ENCODE results near the gene HMHB1.

HMHB1 gene

GRCh38 chr5:143812085-143812705, at the start of gene HMHB1:
TSS of gene HMHB1 (plus strand) at chr5:143812161.
- H3K27me3 ChIP-seq (ENCODE audit: control insufficient read depth, insufficient read depth, low read length) = no peaks in the 10 kb centered on the region
- H3K36me3 ChIP-seq (ENCODE audit: control insufficient read depth, low read depth, low read length) = no peaks in the 10 kb centered on the region
- H3K4me1 ChIP-seq (ENCODE audit: control insufficient read depth, low read depth, low read length) = no peaks in the 10 kb centered on the region
- H3K9me3 ChIP-seq (ENCODE audit: control insufficient read depth, low read depth, low read length) = no peaks in the 10 kb centered on the region
- no peak within 1 kb of the TSS for H3K27ac ChIP-seq (ENCODE audit: low read length)
- H3K9ac ChIP-seq (ENCODE audit: low read length) = no peak within 1 kb of the TSS
- H3K4me3 ChIP-seq (ENCODE audit: low read length) = no peak within 1 kb of the TSS

DNA sequence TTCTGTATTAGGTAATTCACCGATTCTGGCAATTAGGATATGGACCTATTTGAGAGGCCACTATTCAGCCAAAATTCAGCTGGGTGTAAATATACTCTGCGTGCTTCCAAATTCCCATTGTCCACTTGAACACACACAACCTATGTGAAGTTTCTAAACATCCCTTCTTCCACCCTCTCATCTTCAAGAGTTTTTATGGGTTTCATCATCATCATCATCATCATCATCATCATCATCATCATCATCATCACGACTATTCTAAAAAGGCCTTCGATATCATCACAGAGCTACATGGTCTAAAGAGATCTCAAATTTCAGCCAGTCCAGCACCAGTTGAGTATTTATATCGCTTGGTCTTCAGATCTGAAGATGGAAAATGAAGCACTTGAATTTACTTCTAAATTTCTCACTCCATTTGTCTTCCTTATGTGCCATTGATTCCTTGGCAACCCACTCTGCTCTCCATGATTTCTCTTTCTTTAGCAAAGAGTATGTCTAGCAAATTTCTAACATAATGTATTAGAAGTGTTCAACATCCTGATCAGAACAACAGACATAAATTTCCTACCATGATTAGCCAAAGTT, 49.2 kb upstream of the HMHB1 start:
- Histone ChIP-seq H3K27ac (ENCODE audit: low read length) (no peak overlapping the region), H3K4me1 (ENCODE audit: control insufficient read depth, low read depth, low read length) (no peaks in the 10 kb centered on the region), H3K27me3 (ENCODE audit: control insufficient read depth, insufficient read depth, low read length) (no peaks in the 10 kb centered on the region), H3K36me3 (ENCODE audit: control insufficient read depth, low read depth, low read length) (no peaks in the 10 kb centered on the region), H3K4me3 (ENCODE audit: low read length) (no peak overlapping the region), H3K9me3 (ENCODE audit: control insufficient read depth, low read depth, low read length) (no peaks in the 10 kb centered on the region), H3K9ac (ENCODE audit: low read length) (no peak overlapping the region)

- Histone ChIP-seq H3K4me3 (ENCODE audit: low read length) (no peak overlapping the region), H3K27me3 (ENCODE audit: control insufficient read depth, insufficient read depth, low read length) (no peaks in the 10 kb centered on the region), H3K9me3 (ENCODE audit: control insufficient read depth, low read depth, low read length) (no peaks in the 10 kb centered on the region), H3K36me3 (ENCODE audit: control insufficient read depth, low read depth, low read length) (no peaks in the 10 kb centered on the region), H3K9ac (ENCODE audit: low read length) (no peak overlapping the region), H3K4me1 (ENCODE audit: control insufficient read depth, low read depth, low read length) (no peaks in the 10 kb centered on the region), H3K27ac (ENCODE audit: low read length) (no peak overlapping the region)
Measured at GRCh38 chr5:143767162-143767561, 44.8 kb upstream of the HMHB1 start.

- Histone ChIP-seq H3K4me3 (ENCODE audit: low read length) (no peak overlapping the region), H3K27ac (ENCODE audit: low read length) (no peak overlapping the region), H3K36me3 (ENCODE audit: control insufficient read depth, low read depth, low read length) (no peaks in the 10 kb centered on the region), H3K4me1 (ENCODE audit: control insufficient read depth, low read depth, low read length) (no peaks in the 10 kb centered on the region), H3K27me3 (ENCODE audit: control insufficient read depth, insufficient read depth, low read length) (no peaks in the 10 kb centered on the region), H3K9ac (ENCODE audit: low read length) (no peak overlapping the region), H3K9me3 (ENCODE audit: control insufficient read depth, low read depth, low read length) (no peaks in the 10 kb centered on the region)
Measured at GRCh38 chr5:143769026-143769786, 42.8 kb upstream of the HMHB1 start.

DNA sequence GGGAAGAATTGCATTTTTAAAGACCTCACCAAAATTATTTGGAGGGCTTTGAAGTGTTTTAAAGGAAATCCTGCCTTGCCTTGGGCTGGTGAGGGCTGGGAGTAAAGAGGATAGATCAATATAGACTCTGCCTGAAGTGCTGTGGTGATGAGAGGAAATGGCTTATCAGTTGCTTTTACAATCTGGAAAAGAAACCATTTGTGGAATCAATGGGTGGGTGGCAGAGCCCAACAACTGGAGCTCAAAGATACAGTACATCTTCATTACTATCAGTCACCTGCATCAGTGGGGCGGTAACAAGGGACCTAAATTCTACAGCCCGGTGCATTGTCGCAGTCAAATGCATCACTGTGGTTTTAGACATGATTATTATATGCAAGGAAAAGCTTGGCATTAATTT, 41.5 kb upstream of the HMHB1 start:
- H3K4me3 ChIP-seq (ENCODE audit: low read length) = no peak overlapping the region
- no peak overlapping the region for H3K9ac ChIP-seq (ENCODE audit: low read length)
- no peaks in the 10 kb centered on the region for H3K36me3 ChIP-seq (ENCODE audit: control insufficient read depth, low read depth, low read length)
- no peaks in the 10 kb centered on the region for H3K9me3 ChIP-seq (ENCODE audit: control insufficient read depth, low read depth, low read length)
- no peaks in the 10 kb centered on the region for H3K4me1 ChIP-seq (ENCODE audit: control insufficient read depth, low read depth, low read length)
- H3K27ac ChIP-seq (ENCODE audit: low read length) = no peak overlapping the region
- H3K27me3 ChIP-seq (ENCODE audit: control insufficient read depth, insufficient read depth, low read length) = no peaks in the 10 kb centered on the region

GRCh38 chr5:143771189-143771588, 40.8 kb upstream of the HMHB1 start:
- no peak overlapping the region for H3K9ac ChIP-seq (ENCODE audit: low read length)

DNA sequence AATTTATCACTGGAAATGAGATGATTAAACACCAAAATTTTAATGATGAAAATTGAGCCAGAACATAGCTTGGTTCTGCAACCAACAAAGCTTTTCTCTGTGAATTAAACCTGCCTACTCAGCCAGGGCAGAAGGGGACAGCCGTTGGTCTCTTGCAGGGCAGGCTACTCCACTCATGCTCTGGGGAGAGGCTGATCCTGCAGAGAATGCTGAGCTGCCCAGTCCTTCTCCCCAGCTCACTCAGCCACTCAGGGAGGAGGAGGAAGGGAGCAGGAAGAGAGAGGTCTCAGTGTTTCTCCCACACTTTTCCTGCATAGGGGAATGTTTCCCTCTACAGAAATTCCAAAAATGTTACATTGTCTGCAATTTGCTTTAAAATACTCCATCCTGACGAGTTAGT, 40.4 kb upstream of the HMHB1 start:
- no peaks in the 10 kb centered on the region for H3K36me3 ChIP-seq (ENCODE audit: control insufficient read depth, low read depth, low read length)
- H3K27ac ChIP-seq (ENCODE audit: low read length) = no peak overlapping the region
- H3K9ac ChIP-seq (ENCODE audit: low read length) = no peak overlapping the region
- no peaks in the 10 kb centered on the region for H3K9me3 ChIP-seq (ENCODE audit: control insufficient read depth, low read depth, low read length)
- no peaks in the 10 kb centered on the region for H3K27me3 ChIP-seq (ENCODE audit: control insufficient read depth, insufficient read depth, low read length)
- H3K4me3 ChIP-seq (ENCODE audit: low read length) = no peak overlapping the region
- H3K4me1 ChIP-seq (ENCODE audit: control insufficient read depth, low read depth, low read length) = no peaks in the 10 kb centered on the region

More at GRCh38 chr5:143771189-143771588, 40.8 kb upstream of the HMHB1 start:
- H3K36me3 ChIP-seq (ENCODE audit: control insufficient read depth, low read depth, low read length) = no peaks in the 10 kb centered on the region
- H3K27ac ChIP-seq (ENCODE audit: low read length) = no peak overlapping the region
- H3K4me1 ChIP-seq (ENCODE audit: control insufficient read depth, low read depth, low read length) = no peaks in the 10 kb centered on the region
- no peak overlapping the region for H3K4me3 ChIP-seq (ENCODE audit: low read length)
- no peaks in the 10 kb centered on the region for H3K27me3 ChIP-seq (ENCODE audit: control insufficient read depth, insufficient read depth, low read length)
- H3K9me3 ChIP-seq (ENCODE audit: control insufficient read depth, low read depth, low read length) = no peaks in the 10 kb centered on the region

DNA sequence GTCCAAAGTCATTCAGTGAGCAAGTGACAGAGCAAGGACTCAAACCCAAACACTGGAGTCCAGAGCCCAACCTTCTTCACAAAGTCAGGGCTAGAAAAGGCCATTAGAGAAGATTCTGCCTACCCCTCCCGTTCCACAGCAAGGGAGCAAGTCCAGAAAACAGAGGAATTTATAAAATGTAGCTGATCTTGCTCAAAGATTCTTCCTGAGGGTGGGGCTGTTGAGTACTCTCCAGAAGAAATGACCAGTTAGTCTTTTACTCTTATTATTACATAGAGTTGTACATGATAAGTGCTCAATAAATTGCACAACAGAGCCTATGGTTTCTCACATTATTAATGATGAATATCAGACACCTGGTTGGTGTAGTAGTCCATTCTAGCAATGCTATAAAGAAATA, 39.3 kb upstream of the HMHB1 start:
- Histone ChIP-seq H3K27me3 (ENCODE audit: control insufficient read depth, insufficient read depth, low read length) (no peaks in the 10 kb centered on the region), H3K4me1 (ENCODE audit: control insufficient read depth, low read depth, low read length) (no peaks in the 10 kb centered on the region), H3K4me3 (ENCODE audit: low read length) (no peak overlapping the region), H3K27ac (ENCODE audit: low read length) (no peak overlapping the region), H3K9me3 (ENCODE audit: control insufficient read depth, low read depth, low read length) (no peaks in the 10 kb centered on the region), H3K9ac (ENCODE audit: low read length) (no peak overlapping the region), H3K36me3 (ENCODE audit: control insufficient read depth, low read depth, low read length) (no peaks in the 10 kb centered on the region)

GRCh38 chr5:143775258-143775657, 36.7 kb upstream of the HMHB1 start:
- no peaks in the 10 kb centered on the region for H3K36me3 ChIP-seq (ENCODE audit: control insufficient read depth, low read depth, low read length)
- H3K4me3 ChIP-seq (ENCODE audit: low read length) = no peak overlapping the region
- H3K9ac ChIP-seq (ENCODE audit: low read length) = no peak overlapping the region
- no peaks in the 10 kb centered on the region for H3K9me3 ChIP-seq (ENCODE audit: control insufficient read depth, low read depth, low read length)
- no peaks in the 10 kb centered on the region for H3K27me3 ChIP-seq (ENCODE audit: control insufficient read depth, insufficient read depth, low read length)
- no peak overlapping the region for H3K27ac ChIP-seq (ENCODE audit: low read length)
- no peaks in the 10 kb centered on the region for H3K4me1 ChIP-seq (ENCODE audit: control insufficient read depth, low read depth, low read length)

DNA sequence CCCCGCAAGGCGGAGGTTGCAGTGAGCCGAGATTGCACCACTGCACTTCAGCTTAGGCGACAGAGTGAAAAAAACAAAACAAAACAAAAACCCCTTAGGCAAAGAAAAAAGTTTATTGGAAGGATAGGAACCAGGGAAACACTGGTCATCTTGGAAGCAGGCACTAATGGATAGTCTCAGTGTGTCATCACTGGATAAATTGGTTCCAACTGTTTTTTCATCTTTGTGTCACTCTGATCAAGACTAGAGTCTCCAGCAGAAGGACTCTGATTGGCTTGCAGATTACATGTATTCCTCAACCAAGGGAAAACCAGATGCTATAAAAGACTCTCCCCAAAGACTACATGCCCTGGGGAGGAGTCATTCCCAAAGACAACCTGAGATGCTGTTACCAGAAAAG, 35.0 kb upstream of the HMHB1 start:
- peaks cover 2% of the 10 kb centered on the region for H3K4me1 ChIP-seq (ENCODE audit: control insufficient read depth, low read depth, low read length)
- no peak overlapping the region for H3K9ac ChIP-seq (ENCODE audit: low read length)
- H3K36me3 ChIP-seq (ENCODE audit: control insufficient read depth, low read depth, low read length) = no peaks in the 10 kb centered on the region
- H3K27me3 ChIP-seq (ENCODE audit: control insufficient read depth, insufficient read depth, low read length) = no peaks in the 10 kb centered on the region
- no peak overlapping the region for H3K27ac ChIP-seq (ENCODE audit: low read length)
- no peak overlapping the region for H3K4me3 ChIP-seq (ENCODE audit: low read length)
- no peaks in the 10 kb centered on the region for H3K9me3 ChIP-seq (ENCODE audit: control insufficient read depth, low read depth, low read length)

DNA sequence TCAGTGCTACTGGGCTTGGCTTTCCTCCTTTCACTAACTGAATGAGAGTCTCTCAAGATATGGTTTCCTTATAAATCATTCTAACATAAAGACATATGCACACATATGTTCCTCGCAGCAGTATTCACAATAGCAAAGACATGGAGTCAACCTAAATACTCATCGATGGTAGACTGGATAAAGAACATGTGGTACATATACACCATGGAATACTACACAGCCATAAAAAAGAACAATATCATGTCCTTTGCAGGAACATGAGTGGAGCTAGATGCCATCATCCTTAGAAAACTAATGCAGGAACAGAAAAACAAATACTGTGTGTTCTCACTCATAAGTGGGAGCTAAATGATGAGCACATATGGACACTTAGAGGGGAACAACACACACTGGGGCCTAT, 32.5 kb upstream of the HMHB1 start:
- H3K9me3 ChIP-seq (ENCODE audit: control insufficient read depth, low read depth, low read length) = no peaks in the 10 kb centered on the region
- no peak overlapping the region for H3K9ac ChIP-seq (ENCODE audit: low read length)
- H3K4me1 ChIP-seq (ENCODE audit: control insufficient read depth, low read depth, low read length) = peaks cover 22% of the 10 kb centered on the region
- H3K27me3 ChIP-seq (ENCODE audit: control insufficient read depth, insufficient read depth, low read length) = no peaks in the 10 kb centered on the region
- H3K27ac ChIP-seq (ENCODE audit: low read length) = no peak overlapping the region
- H3K4me3 ChIP-seq (ENCODE audit: low read length) = no peak overlapping the region
- H3K36me3 ChIP-seq (ENCODE audit: control insufficient read depth, low read depth, low read length) = no peaks in the 10 kb centered on the region

Measured in iPS-18a (cell line).